HG02759 (cell line): Measurements from ENCODE around the gene NSD1.

Experiments used
- ATAC-seq: cut with Tn5 transposase; IDR thresholded peaks from one replicate; pipeline ENCODE4 v1.9.1; 2021; ENCODE audit warnings: mild to moderate bottlenecking, moderate library complexity; ENCODE audit not compliant: unreplicated experiment

Gene NSD1

DNA sequence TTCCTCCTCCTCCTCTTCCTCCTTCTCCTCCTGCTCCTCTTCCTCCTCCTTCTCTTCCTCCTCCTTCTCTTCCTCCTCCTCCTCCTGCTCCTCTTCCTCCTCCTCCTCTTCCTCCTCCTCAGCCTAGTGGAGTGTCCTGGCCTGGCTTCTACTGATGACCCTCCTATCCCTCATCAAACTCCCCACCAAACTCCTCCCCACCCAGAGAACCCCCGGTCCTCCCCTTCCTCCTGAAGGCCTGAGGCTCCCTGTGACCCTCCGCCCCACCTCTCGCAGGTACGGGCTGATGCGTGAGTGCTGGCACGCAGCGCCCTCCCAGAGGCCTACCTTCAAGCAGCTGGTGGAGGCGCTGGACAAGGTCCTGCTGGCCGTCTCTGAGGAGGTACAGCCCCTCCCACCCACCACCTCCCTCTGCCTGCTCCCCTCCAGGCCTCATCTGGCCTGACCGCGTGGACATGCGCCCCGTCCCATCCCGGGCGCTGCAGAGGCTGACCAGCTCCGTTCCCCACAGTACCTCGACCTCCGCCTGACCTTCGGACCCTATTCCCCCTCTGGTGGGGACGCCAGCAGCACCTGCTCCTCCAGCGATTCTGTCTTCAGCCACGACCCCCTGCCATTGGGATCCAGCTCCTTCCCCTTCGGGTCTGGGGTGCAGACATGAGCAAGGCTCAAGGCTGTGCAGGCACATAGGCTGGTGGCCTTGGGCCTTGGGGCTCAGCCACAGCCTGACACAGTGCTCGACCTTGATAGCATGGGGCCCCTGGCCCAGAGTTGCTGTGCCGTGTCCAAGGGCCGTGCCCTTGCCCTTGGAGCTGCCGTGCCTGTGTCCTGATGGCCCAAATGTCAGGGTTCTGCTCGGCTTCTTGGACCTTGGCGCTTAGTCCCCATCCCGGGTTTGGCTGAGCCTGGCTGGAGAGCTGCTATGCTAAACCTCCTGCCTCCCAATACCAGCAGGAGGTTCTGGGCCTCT lies 36.3 kb upstream of the NSD1 start:
- no peak for ATAC-seq

- ATAC-seq = no peak
These were observed 35.5 kb upstream of the NSD1 start for GRCh38 chr5:177098120-177098469.

- no peak for ATAC-seq
These were observed 35.0 kb upstream of the NSD1 start for GRCh38 chr5:177098470-177099141.

GRCh38 chr5:177099422-177100093 lies 34.0 kb upstream of the NSD1 start:
- ATAC-seq = no peak

DNA sequence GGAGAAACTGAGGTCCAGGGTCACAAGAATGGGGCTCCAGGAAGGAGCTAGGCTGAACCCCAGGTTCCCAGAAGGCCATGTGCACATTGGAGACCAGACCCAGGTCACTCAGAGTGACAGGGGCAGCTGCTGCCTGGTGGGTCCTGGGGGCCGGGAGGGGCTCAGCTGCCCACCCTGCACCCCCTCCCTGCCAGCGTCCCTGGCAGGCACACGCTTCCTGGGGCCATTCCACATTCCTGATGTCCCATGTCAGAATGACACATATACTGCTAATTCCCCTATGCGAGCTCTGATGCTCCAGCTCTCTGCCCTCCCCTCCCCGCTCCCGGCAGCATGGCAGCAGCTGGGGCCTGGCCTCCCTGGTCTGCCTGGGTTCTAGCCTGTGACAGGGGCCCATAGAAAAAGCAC lies 32.9 kb upstream of the NSD1 start:
- ATAC-seq = no peak

DNA sequence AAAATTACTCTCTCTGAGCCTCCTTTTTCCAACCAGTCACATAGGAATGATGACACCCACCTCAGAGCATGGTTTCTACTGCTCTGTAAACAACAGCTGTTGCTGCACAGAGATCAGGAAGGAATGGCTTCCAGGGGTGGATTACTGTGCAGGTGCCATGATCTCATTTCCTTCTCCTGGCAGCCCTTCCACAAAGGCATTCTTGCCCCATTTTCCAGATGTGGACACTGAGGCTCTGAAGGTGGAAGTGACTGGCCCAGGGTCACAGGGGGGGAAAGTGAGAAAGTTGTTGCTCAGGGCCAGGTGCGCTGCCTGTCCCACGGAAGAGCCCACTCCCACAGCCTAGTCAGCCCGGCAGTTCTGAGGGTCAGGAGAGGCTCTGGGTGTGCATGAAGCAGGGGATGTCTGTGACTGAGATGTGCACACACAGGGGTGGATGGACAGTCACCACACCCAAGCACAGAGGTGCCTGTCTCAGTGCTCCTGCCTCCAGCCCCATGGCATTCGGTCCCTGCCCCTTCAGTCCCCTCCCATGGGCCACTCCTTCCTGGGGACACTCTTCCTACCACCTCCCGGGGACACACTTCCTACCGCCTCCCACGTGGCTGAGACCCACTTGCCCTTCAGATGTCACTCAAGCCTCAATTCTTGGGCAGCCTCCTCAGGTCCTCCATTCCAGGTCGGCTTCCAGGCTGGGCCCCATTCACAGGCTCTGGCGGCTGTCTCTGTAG lies 29.9 kb upstream of the NSD1 start:
- ATAC-seq = no peak

GRCh38 chr5:177105691-177106476 lies 27.7 kb upstream of the NSD1 start:
- no peak for ATAC-seq

DNA sequence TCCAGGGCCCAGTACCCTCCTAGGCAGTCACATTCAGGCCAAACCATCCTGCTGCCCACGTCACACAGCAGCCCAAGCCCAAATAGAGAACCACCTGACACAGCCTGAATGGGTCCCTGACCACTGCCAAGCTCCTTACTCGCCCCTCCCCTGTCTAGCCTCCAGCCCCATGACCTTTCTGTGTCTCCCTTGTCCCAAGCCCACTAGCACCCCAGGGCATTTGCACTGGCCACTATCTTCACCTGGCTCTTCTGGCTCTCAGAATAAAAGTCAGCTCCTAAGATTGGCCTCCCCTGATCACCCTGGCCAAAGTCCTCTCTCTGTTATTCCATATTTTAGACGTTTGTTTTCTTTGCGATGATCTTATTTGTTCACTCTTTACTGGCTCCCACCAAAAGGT lies 26.4 kb upstream of the NSD1 start:
- no peak for ATAC-seq

- ATAC-seq = no peak
These were observed 23.8 kb upstream of the NSD1 start for GRCh38 chr5:177109810-177110209.

DNA sequence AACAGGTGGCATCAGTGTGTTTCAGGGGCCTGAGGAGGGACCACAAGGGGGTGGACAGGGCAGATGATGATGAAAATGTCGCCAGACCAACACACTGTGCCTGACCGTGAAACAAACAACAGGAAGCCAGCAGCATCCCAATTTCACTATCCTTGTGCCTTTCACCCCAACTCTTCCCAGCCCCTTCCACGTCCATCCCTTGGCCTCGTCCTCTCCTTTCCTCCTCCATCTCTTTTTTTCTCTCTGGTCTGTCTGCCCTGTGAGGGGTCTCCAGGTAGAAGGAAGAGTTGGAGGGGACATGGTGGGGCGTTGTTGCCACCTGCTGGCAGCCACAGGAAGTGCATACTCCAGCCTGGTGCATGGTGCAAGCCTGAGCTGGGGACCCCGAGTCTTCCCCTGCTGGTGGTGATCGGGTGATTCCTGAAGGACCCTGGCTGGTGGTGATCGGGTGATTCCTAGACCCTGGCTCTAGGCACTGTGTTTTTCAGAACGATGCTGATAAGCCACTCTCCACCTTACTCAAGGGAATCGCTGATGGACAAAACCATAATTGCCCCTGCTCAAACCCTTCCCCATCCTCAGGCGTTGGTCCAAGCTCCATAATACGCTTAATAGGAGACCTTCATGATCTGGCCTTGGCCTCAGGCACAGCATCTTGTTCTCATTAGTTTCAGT lies 21.7 kb upstream of the NSD1 start:
- no peak for ATAC-seq

- no peak for ATAC-seq
These were observed 20.9 kb upstream of the NSD1 start for GRCh38 chr5:177112589-177113220.

DNA sequence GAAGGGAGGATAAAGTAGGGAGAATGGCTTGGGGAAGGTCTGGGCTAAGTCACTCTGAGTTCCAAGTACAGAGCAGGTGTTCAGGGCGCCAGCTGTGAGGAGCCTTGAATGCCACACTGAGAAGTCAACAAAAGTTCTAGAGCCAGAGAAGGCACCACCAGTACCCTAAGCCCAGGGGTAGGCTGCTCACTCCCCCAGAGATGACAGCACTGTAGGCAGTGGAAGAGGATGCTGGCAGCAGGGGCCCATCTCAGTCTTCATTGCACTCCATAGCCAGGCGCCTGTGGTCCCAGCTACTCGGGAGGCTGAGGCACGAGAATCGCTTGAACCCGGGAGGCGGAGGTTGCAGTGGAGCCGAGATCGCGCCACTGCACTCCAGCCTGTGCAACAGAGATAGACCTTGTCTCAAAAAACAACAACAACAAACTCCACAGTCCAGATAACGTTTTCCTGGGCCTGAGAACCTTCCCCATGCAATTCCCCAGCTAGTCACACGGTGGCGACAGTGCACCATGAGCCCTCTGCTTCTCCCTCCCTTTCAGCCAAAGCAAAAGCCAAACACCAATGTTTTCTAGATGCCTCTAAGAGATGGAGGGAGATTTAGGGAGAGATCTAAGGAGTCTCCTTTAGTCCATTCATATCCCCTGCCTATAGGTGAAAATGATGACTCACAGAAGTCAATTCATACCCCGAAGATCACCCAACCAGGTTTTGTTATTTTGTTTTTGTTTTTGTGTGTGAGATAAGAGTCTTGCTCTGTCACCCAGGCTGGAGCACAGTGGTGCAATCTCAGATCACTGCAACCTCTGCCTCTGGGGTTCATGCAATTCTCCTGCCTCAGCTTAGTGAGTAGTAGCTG lies 19.8 kb upstream of the NSD1 start:
- no peak for ATAC-seq

DNA sequence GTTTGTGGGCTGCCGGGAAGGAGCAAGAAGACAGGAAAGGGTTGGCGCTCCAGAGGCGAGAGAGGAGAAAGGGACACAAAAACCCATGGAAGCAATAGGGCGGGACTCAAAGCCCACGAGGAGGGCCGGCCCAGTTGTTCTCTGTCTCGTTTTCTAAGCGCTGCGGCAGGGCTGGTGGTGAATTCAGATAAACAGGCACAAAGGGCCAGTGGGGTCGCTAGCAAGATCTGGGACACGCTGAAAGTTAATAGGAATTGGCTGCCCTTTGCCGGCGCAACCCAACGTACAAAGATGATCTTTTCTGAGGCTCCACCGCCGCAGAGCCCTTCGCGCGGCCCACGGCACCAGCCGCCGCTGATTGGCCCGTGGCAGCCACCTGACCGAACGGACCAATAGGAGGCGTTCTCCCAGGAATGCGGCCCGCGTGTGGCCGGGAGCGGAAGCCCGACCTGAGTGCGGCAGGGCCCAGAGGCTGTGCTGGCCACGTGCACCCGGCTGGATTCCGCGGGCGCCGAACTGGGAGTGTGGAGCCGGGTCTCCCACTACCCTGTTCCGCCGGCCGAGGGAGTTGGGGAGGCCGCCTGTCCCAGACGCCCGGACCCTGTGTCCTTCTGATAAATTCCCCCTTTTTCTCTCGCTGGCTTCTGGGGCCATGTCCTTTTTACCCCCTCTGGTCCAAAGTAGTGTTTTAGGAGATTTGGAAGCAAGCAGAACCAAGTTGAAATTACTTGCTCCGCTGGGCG lies 16.8 kb upstream of the NSD1 start:
- peak; percentile 83 for ATAC-seq

DNA sequence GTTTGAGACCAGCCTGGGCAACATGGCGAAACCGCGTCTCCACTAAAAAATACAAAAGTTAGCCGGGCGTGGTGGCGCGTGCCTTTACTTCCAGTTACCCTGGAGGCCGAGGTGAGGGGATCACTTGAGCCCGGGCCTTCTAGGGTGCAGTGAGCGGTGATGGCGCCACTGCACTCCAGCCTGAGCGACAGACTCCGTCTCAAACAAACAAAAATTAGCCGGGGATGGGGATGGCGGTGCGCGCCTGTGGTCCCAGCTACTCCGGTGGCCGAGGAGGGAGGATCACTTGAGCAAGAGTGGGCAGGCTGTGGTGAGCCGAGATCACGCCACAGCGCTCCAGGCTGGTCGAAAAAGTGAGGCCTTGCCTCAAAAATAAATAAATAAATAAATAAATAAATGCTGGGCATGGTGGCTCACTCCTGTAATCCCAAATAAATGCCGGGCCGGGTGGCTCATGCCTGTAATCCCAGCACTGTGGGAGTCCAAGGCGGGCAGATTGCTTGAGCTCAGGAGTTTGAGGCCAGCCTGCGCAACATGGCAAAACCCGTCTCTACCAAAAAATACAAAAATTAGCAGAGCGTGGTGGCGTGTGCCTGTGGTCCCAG lies 16.0 kb upstream of the NSD1 start:
- no peak for ATAC-seq

DNA sequence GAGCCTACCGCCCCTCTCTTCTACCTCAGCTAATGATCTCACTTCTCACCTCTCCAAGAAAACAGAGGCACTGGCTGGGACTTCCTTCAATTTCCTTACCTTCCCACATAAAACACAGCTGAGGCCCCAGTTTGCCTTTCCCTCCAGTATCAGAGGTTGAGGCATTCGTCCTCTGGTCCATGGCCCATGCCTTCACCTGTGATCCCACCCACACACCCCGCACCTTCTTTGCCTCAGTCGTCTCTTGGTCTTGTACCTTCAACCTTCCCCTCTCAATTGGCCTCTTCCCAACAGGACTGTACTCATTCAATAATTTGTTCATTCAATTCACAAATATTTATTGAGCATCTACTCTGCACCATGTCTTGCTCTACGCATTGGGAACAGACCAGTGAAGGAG lies 11.0 kb upstream of the NSD1 start:
- ATAC-seq = no peak

DNA sequence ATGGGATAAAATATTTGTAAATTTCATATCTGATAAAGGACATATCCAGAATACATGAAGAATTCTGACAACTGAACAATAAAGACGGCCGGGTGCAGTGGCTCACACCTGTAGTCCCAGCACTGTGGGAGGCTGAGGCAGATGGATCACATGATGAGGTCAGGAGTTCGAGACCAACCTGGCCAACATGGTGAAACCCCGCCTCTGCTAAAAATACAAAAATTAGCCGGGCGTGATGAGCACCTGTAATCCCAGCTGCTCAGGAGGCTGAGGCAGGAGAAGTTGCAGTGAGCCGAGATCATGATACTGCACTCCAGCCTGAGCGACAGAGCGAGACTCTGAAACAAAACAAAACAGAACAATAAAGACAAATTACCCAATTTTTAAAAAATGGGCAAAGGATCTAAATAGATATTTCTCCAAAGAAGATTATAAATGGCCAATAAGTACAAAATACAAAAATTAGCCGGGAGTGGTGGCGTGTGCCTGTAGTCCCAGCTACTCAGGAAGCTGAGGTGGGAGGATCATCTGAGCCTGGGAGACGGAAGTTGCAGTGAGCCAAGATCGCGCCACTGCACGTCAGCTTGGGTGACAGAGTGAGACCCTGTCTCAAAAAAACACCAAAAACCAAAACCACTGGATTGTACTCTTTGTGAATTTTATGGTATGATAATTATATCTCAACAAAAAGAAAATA lies 9.6 kb upstream of the NSD1 start:
- no peak for ATAC-seq
